Gastroesophageal sphincter (tissue), 2 donors: Measurements from ENCODE around the gene GIPC2.

Source experiments
- EP300 ChIP-seq: sonication (generic); formaldehyde crosslinking; IDR thresholded peaks from one replicate; pipeline ENCODE4 v1.6.1; 2017; ENCODE audit warnings: antibody characterized with exemption, mild to moderate bottlenecking
- POLR2A ChIP-seq, 2 donors: fragments of 450-650 bp; IDR thresholded peaks; one replicate each; pipeline ENCODE4 v1.6.1; 2017; ENCODE audit warnings: antibody characterized with exemption in 2 of 2, mild to moderate bottlenecking in 2 of 2, moderate library complexity in 1 of 2

GRCh38 chr1:78088015-78088414 lies 42.2 kb downstream of the GIPC2 start:
- no peak for TF ChIP-seq EP300
- no peak for TF ChIP-seq POLR2A (IDR thresholded peaks at IDR 0.05)
